ENCODE measurements around the gene PABPC1L.

Gene PABPC1L

DNA sequence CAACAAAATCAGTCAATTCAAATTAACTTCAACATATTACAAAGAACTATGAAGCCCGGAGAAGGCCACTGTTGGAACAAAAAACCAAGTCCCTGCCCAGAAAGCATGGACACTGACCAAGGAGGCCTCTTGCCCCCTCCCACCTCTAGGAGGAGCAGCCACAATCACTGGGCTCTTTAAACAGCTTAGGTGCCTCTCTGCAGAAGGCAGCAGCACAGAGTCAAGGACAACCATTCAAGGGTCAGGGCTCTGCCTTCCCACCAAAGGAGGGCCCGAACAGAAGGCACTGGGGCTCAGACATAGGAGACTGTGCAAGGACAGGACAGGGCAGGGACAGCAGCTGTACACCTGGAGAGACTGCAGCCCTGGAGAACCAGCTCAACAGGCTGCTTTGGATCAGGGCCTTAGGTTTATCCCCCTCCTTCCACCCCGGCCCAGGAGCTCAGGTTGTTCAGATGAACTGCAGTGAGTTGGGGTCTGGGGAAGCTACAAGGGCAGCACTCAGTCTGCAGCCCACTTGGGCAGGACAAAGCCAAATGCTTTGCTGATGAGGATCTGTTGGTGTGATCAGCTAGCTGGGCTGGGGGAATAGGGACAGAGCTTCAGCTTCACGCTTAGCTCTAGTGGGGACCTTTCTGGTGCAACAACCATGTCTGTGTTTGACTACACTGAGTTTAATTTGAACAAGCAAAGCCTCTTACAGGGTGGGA, 32.6 kb downstream of the PABPC1L start:
- DNase-seq (ENCODE audit: low read depth), result no peak

DNA sequence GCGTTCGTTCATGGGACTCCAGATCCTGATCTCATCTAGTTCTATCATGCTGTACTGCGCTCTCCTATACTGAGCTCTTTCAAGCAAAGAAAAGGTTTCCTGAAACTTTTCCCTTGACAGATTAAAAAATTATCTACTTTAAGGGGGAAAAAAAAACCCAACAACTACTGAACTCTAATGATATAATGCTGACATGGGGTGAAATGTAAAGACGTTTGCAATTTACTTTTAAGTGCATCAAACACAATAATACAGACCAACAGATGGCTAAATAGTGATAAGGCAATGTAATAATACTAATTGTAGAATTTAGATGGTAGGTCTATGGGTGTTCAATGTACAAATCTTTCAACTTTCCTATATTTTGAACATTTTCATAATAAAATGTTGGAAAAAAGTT, 34.0 kb downstream of the PABPC1L start:
- DNase-seq (ENCODE audit: low read depth), result no peak

DNA sequence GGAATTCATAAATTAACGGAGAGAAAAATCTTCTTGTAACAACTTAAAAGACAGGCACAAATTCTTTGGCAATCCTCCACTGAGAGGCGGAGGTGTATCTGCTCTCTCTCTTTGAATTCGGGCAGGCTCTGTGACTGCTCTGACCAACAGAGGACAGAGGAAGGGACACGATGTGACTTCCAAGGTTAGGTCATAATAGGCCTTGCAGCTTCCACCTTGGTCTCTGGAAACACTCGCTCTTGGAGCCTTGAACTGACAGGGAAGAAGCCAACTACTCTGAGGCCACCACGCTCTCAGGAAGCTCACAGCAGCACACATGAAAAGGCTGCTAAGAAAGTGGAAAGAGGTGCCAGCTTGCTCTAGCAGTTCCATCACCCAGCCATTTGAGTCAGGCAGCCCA, 35.4 kb downstream of the PABPC1L start:
- DNase-seq (ENCODE audit: low read depth), result no peak

DNA sequence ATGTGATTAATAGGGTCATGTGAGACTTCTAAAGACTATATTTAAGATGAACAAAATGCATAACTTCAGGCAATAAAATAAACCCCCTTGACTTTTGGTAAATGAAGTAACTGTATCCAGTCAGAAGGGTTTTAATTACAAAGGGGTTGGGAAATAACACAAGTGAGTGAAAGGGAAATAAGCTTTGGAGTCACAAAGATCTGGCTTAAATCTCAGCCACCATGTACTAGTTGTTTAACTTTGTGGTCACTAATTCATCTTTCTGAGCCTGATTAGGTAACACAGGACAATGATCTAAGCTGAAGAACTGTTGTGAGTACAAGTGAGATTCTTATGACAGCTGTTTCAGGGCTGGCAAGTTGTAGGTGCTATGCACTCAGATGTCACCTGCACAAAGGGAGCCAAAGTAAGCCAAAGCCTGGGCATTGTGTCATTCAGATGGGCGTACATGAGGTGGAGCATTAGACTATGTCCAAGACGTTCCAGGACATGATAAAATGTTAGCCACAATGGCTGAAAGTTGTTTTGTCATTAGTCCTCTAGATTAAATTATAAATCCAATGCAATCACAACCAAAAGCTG, 36.5 kb downstream of the PABPC1L start:
- peak; percentile 44 for DNase-seq (ENCODE audit: low read depth)

DNA sequence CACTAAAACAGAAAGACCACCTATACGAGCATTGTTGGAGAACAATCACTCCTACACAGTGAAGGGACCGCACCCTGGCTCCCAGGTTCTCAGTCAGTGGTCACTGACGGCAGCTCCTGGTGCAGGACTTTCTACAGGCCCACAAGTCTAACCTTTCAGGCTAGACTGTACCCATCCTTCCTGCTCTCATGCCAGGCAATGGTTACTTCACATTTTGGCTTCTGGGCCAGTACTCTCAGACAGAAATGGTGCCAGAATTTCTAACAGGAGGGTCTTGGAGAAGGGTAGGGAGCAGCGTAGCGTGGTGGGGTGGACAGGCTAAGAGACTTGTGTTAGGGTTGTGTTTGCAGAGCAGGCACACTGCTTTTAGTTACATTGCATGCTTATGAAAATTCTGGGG, 38.2 kb downstream of the PABPC1L start:
- no peak for DNase-seq (ENCODE audit: low read depth)

DNA sequence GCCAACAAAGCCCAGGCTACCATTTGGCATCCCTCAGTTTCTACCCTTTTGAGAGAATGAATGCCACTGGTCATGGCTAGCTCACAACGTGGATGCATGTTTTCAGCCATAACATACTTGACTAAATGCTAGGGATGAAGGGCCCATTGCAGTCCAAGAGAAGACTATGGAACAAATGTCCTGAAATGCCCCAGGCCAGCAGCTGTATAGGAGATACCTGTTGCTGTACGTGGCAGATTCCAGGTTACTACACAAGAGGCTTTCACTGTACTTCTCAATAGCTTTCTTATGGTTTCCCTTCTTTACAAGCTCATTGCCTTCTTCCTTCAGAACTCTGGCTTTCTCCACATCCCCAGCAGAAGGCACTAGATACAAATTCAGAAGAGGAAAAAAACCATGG, 38.7 kb downstream of the PABPC1L start:
- no peak for DNase-seq (ENCODE audit: low read depth)

DNA sequence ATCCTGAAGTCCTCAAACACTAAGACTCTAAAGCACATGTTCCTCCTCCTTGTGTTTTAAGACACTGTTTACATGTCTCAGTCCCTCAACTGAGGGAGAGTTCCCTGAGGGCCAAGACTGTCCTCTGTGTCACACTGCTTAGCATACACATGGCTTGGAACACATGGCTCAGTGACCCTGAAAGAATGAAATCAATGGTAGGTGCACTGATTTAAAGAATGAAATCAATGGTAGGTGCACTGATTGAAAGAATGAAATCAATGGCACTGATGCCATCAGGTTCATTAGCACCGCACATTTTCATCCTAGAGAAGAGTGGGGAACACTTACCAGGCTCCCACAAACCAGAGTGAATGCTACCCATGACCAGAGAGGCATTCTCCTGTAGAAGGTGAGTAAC, 40.5 kb downstream of the PABPC1L start:
- no peak for DNase-seq (ENCODE audit: low read depth)

DNA sequence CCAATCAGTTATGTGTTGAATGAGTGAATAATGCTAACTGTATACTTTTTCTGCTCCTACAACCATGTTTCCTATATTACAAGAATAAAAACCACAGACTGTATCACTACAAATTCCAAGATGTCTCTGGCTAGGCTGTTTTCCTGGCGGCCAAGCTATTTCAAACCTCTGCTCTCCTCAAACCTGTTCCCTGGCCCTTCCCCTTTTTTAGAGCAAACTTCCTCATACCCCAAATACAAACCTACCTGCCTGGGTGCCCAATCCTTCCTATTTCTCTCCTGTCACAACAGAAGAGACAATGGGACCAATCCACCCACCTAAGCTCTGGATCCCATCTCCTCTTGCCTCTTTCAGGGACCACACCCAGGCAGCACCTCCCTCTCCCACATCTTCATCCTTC, 42.9 kb downstream of the PABPC1L start:
- no peak for DNase-seq (ENCODE audit: low read depth)

DNA sequence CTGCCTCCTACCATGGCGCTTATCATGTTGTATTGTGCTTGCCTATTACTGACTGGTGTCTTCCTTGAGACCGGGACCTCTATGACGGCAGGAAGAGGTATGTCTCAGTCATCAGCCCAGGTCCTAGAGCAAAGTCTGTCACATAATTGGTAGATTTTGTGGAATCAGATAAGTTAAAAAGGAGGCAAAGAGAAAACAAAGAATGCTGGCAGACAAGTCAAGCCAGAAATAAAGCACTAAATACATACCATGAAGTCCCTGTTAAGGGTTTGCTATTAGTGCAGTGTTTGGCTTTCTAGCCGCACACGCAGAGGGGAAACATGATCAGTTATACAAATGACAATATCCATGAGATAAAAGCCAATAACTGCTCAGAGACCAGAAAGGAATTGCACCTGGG, 44.4 kb downstream of the PABPC1L start:
- DNase-seq (ENCODE audit: low read depth), result no peak

DNA sequence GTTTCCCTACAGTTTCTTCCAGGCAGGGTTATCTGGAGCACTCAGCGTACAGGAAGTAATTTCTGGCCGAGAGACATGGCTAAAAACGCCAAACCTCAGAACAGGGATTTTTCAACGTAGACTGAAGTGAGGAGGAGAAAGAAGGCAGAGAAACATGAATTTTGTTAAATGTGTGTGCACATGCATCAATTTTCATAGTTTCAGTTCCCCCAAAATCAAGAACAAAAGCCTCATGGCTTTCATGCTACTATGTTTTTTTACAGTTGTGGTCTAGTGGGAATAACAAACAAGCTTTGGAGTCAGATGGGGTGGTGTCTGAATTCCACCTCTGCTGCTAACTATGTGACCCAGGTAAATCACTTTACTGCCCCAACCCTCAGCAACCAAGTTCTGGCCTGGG, 45.4 kb downstream of the PABPC1L start:
- DNase-seq (ENCODE audit: low read depth), result no peak

DNA sequence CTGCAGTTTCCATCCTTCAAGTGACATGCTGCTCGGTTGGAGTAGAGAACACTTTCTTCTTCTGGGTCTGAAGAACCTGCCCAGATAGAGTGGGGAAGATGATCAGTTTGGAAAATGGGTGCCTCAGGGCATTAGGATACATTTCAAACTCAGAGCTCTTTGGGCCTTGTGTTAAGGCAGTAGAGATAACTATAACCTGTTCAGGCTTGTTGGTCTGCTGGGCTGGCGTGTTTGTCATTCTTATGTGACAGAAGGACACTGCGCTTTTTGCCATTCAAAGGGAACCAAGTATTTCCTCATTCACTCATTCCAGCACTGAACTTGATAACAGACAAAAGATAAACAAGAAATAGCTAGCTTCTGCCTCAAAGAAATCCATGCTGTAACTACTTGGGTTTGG, 46.5 kb downstream of the PABPC1L start:
- DNase-seq (ENCODE audit: low read depth), result no peak

DNA sequence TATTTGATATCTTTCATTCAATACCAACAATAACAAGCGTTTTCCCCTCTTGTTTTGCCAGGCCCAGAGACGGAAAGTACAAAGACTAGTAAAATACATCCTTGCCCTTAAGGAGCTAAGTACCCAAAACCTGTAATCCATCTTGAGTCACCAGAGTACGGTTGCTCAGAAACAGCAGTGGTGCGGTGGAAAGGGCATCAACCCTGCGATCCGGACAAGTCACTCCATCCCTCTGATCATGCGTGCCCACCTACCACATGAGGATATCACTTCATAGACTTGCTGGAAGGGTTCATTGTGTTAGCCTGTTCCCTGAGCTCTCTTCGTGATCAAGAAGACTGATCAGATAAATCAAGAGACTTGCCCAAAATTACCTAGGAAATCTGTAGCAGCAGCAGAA, 48.4 kb downstream of the PABPC1L start:
- no peak for DNase-seq (ENCODE audit: low read depth)

DNA sequence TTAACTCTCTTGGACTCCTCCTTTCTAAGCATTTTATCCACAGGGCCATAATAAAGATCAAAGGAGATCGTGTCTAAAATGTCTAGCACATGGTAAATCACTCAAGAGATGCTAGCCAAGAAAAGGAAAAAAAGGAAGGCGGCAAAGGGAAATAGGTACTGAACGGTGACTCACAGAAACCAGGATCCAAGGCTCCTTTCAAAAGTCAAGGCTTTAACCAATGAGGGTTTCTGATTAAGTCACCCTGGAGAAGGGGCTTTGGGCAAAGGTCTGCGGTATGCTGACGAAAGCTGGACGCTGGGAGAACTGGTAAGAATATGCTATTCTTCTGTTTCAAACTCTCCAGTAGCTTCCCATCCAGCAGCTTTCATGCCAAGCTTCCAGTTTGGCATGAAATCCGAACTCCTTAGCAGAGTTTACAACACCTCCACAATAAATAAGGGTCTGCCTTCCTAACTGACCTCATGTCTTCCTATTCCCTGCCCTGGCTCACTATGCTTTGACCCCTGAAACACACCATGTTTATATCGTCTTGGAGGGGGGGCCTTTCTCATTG, 49.3 kb downstream of the PABPC1L start:
- DNase-seq (ENCODE audit: low read depth), result peak; percentile 51

DNA sequence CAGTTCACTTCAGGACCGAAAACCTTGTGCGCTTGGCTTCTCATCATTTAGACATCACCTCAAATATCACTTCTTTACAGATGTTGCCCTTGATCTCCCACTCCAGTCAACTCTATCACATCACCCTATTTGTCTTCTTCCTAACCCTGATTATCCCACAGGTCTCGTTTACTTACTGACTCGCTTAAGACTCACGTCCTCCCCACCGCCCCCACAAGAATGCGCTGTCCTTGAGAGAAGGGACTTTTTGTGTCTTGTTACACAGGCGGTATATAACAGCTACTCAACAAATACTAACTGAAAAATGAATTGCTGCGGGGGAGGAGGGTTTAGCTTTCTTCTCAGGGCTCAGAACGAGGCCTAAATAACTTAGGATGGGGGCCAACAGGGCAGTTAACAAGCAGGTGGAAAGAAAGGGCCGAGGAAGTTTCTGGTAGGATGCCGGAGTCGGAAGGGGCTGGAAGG, 49.8 kb downstream of the PABPC1L start:
- peak; percentile 85 for DNase-seq (ENCODE audit: low read depth)

DNA sequence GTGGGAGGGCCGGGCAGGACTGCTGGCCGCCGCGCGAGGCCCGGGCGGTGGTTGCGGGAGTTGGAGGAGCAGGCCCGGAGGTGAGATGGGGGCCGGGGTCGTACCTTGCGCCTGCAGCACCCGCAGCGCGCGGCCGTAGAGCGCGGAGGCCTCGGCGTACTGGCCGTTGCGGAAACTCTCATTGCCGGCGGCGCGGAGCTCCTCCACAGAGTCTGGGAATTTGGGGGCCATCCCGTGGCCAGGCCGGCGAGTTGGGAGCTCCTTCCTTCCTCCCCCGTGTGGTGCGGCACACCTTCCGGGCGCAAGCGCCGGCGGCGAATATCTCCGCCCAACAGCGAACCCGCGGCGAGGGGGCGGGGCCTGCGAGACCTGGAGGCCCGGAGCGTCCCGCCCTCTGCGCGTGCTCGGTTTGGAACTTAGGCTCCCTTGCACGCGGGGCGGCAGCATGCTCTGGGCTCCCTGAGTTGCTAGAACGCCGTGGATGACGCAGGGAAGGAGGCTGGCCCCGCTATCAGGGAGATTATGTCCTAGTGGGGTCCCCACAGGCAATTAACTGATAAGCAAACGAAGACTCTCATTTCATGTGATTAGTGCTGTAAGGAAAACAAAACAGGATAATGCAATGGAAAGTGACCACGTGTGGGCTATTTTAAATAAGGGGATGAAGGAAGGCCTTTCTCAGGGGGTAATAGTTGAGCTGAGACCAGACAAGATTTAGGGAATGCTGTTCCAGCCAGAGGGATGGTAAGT, 50.4 kb downstream of the PABPC1L start, which contains the start of gene TOMM34:
Gene TOMM34, minus strand, starts transcription at position 295 of the 750 bp plus-strand sequence. Its CDS starts 64 bp downstream, at position 231.
- DNase-seq (ENCODE audit: low read depth), result peak; percentile 92

DNA sequence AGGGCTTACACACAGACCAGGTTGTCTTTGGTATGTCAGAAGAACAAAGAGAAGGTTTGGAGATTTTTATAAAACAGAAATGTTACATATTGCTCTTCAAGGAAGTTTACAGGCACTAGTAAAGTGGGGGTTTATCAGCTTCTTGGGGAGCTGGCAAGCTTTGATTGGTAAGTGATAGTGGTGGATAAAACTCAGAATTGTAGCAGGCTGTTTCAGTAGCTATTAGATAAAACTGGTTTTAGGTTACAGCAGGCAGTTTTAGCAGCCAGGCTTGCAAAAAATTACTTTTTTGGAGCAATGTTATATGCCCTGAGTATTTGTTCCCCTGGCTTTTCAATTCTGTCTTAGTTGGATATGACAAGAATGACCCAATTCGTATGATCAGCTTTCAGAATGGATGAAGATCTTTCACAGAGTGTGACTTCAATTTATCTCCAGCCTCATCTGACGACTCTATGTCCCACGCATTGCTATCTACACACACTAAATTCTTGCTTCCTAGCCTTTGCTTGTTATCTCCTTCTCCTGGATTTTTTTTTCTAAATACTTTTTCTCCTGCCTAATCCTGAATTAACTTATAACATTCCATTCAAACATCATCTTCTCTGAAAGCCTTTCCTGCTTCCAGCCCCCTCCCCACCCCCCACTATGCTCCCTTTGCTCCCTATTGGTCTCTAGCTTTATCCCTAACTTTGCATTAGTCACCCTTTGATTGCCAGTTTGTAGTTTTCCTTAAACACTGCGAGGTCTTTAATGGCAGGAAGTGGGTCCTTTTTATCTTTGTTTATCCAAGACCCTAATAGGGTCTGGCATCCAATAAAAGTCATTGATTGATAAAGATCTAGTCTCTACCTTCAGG, 51.4 kb downstream of the PABPC1L start:
- DNase-seq (ENCODE audit: low read depth), result no peak

DNA sequence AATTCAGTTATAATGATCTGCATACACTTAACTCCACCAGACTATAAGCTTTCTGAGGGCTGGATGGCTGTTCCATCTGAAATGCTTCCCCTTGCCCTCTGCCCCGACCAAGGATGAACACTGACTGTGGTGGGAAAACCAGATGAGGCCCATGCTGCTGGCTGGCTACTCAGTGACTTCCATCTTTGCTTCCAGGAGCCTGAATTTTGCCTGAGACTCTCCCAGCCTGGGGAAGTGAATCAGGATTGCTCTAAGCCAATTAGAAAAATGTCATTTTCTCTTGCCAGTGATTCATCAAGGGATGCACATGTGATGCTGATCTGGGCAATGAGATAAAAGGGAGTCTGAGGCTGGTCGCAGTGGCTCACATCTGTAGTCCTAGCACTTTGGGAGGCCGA, 52.0 kb downstream of the PABPC1L start:
- DNase-seq (ENCODE audit: low read depth), result peak; percentile 67

DNA sequence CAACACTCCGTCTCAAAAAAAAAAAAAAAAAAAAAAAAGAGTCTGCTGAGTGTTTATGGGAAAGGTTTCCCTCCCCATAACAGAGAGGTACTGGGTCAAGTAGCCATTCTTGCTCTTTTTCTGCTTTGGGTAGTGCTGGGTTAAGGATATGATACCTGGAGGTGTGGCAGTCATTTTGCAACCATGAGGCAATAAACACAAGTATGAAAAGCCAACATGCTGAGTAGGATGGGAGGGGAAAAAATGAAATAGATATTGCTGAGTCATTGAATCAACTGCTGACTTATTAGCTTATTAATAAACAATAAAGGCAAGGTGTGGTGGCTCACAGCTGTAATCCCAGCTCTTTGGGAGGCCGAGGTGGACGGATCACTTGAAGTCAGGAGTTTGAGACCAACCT, 52.6 kb downstream of the PABPC1L start:
- DNase-seq (ENCODE audit: low read depth), result no peak

DNA sequence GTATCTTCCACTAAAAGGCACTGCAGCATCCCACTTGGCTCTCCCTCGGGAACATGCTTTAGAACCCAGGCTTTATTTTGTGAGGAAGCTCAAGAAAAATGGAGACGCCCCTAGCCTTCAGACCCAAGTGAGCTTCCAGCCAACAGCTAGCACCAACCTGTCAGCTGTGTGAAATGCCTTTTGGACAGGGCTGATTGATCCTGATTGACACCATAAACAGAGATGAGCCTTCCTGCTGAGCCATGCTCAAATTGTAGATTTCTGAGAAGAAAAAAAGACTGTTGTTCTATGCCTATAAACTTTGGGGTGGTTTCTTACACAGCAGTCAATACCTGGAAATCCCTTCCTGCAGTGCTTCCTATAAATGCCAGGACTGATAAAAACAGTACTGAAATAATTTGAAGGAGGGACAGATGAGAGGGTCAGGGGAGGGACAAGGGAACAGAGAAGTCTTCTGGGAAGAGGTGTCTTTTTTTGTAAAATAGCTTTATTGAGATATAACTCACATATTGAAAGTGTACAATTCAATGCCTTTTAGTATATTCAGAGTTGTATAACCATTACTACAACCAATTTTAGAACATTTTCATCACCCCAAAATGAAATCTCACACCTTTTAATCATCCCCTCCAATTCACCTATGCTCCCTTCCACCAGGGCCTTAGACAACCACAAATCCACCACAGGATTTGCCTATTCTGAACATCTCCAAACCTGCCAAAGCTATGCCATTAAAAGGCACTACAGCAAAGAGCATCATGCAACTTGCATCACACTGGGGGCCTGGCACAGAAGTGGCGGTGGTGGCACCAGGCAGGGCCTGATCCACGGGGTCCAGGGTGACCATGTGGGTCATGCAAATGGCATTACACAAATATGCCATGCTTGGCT, 53.7 kb downstream of the PABPC1L start:
- no peak for DNase-seq (ENCODE audit: low read depth)

DNA sequence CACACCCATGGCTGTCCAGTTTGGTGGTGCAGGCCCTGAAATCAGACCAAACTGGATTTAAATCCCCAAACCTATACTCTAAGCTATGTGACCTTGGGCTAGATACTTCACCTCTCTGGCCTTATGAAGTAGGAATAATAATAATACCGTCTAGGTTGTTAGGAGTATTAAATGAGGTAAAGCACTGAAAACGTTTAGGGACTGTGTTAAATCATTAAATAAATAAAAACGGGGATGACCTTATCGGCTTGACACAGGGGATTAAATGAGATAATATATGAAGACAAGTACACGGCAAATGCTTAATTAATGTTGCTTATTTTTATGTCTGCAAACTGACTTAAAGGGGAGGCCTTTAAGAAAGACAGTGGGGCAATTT, 55.8 kb downstream of the PABPC1L start:
- no peak for DNase-seq (ENCODE audit: low read depth)
